GM06990 (cell line): Measurements from ENCODE around the gene WDTC1.

Experiments
- DNase-seq: peaks from one replicate; pipeline ENCODE4 v3.0.0-alpha.2; 2011; ENCODE audit not compliant: insufficient read length; ENCODE audit errors: extremely low read depth
- H3K27me3 ChIP-seq: replicated peaks from 2 replicates; pipeline ENCODE4 v1.6.0; 2011; ENCODE audit warnings: low read length; ENCODE audit not compliant: control insufficient read depth, insufficient read depth
- H3K36me3 ChIP-seq: 2 replicates; pipeline ENCODE4 v1.5.1; 2011; ENCODE audit warnings: low read length; ENCODE audit not compliant: control insufficient read depth, insufficient read depth
- H3K4me3 ChIP-seq: replicated peaks from 2 replicates; pipeline ENCODE4 v1.5.1; 2011; ENCODE audit warnings: low read depth, mild to moderate bottlenecking, control low read depth, low read length
- CTCF ChIP-seq: IDR thresholded peaks from 2 replicates; pipeline ENCODE4 v1.5.1; 2011; ENCODE audit warnings: low read length, control low read depth, mild to moderate bottlenecking, inconsistent platforms; ENCODE audit not compliant: insufficient read depth, poor library complexity, severe bottlenecking

The WDTC1 gene

GRCh38 chr1:27345272-27345671 is 110.8 kb downstream of the WDTC1 start:
- no peak for TF ChIP-seq CTCF
- DNase-seq = no peak
- Histone ChIP-seq H3K27me3 (no peaks in the 10 kb centered on the region), H3K4me3 (no peak overlapping the region), H3K36me3 (peaks cover 2% of the 10 kb centered on the region)

GRCh38 chr1:27346357-27346756 is 111.9 kb downstream of the WDTC1 start:
- Histone ChIP-seq H3K4me3 (no peak overlapping the region), H3K36me3 (peaks cover 6% of the 10 kb centered on the region), H3K27me3 (no peaks in the 10 kb centered on the region)
- no peak for DNase-seq
- no peak for TF ChIP-seq CTCF

GRCh38 chr1:27346991-27347624 is 112.7 kb downstream of the WDTC1 start:
- peaks cover 6% of the 10 kb centered on the region for H3K36me3 ChIP-seq
- no peaks in the 10 kb centered on the region for H3K27me3 ChIP-seq
- no peak for TF ChIP-seq CTCF
- no peak overlapping the region for H3K4me3 ChIP-seq
- DNase-seq = no peak

- no peak for TF ChIP-seq CTCF
- no peak for DNase-seq
- H3K4me3 ChIP-seq = no peak overlapping the region
These were observed 114.7 kb downstream of the WDTC1 start for GRCh38 chr1:27348861-27349783.

GRCh38 chr1:27349784-27350662 is 115.6 kb downstream of the WDTC1 start:
- Histone ChIP-seq H3K27me3 (no peaks in the 10 kb centered on the region), H3K36me3 (peaks cover 6% of the 10 kb centered on the region), H3K4me3 (no peak overlapping the region)
- DNase-seq = no peak
- TF ChIP-seq CTCF = no peak

More at GRCh38 chr1:27348861-27349783, 114.7 kb downstream of the WDTC1 start:
- Histone ChIP-seq H3K27me3 (no peaks in the 10 kb centered on the region), H3K36me3 (peaks cover 6% of the 10 kb centered on the region)
